ENCODE results near the gene EIF4G2. TPM values are rescaled to one million over a fixed set of nuclear protein-coding genes. Genes with fewer than 3 reads are reported as not detected.

EIF4G2 gene
- total RNA-seq, 1 donor from 2014 or later, result 1,220 TPM

GRCh38 chr11:10807493-10808234, 1.1 kb downstream of the EIF4G2 start:
- no peaks in the 10 kb centered on the region for H3K27me3 Mint-ChIP-seq (ENCODE audit: low read depth)
- no peak for TF ChIP-seq CTCF (IDR thresholded peaks at IDR 0.05; ENCODE audit: unreplicated experiment)
- H3K4me1 Mint-ChIP-seq, result peaks cover 48% of the 10 kb centered on the region
- H3K36me3 Mint-ChIP-seq, result peaks cover 38% of the 10 kb centered on the region
- H3K27ac Mint-ChIP-seq, result peak overlapping the region; percentile 99
- H3K9me3 Mint-ChIP-seq, result no peaks in the 10 kb centered on the region
- peak overlapping the region; percentile 96 for H3K4me3 Mint-ChIP-seq
- peak; percentile 27 to 55 for DNase-seq (ENCODE audit: low spot score in 2 of 2, unreplicated experiment in 2 of 2)

- Mint-ChIP-seq H3K36me3 (peaks cover 48% of the 10 kb centered on the region), H3K4me3 (peak overlapping the region; percentile 96), H3K27ac (peak overlapping the region; percentile 99), H3K4me1 (peaks cover 58% of the 10 kb centered on the region), H3K9me3 (no peaks in the 10 kb centered on the region), H3K27me3 (ENCODE audit: low read depth) (no peaks in the 10 kb centered on the region)
- DNase-seq (ENCODE audit: low spot score in 2 of 2, unreplicated experiment in 2 of 2), result no peak
- TF ChIP-seq CTCF (IDR thresholded peaks at IDR 0.05; ENCODE audit: unreplicated experiment), result no peak
These were observed 2.5 kb downstream of the EIF4G2 start for GRCh38 chr11:10806206-10806605.

GRCh38 chr11:10805741-10806140, 3.0 kb downstream of the EIF4G2 start:
- Mint-ChIP-seq H3K9me3 (no peaks in the 10 kb centered on the region), H3K4me1 (peaks cover 62% of the 10 kb centered on the region), H3K4me3 (peak overlapping the region; percentile 96), H3K27ac (peak overlapping the region; percentile 99), H3K36me3 (peaks cover 53% of the 10 kb centered on the region), H3K27me3 (ENCODE audit: low read depth) (no peaks in the 10 kb centered on the region)
- DNase-seq (ENCODE audit: low spot score in 2 of 2, unreplicated experiment in 2 of 2), result no peak
- TF ChIP-seq CTCF (IDR thresholded peaks at IDR 0.05; ENCODE audit: unreplicated experiment), result no peak

GRCh38 chr11:10803676-10804075, 5.0 kb downstream of the EIF4G2 start:
- Mint-ChIP-seq H3K27ac (peak overlapping the region; percentile 37), H3K36me3 (peaks cover 71% of the 10 kb centered on the region), H3K27me3 (ENCODE audit: low read depth) (no peaks in the 10 kb centered on the region), H3K4me1 (peaks cover 66% of the 10 kb centered on the region), H3K4me3 (no peak overlapping the region), H3K9me3 (no peaks in the 10 kb centered on the region)
- TF ChIP-seq CTCF (IDR thresholded peaks at IDR 0.05; ENCODE audit: unreplicated experiment), result no peak
- DNase-seq (ENCODE audit: low spot score in 2 of 2, unreplicated experiment in 2 of 2), result no peak

- no peak for TF ChIP-seq CTCF (IDR thresholded peaks at IDR 0.05; ENCODE audit: unreplicated experiment)
- Mint-ChIP-seq H3K27me3 (ENCODE audit: low read depth) (no peaks in the 10 kb centered on the region), H3K9me3 (no peaks in the 10 kb centered on the region), H3K27ac (peak overlapping the region; percentile 69), H3K4me3 (no peak overlapping the region), H3K36me3 (peaks cover 63% of the 10 kb centered on the region), H3K4me1 (peaks cover 48% of the 10 kb centered on the region)
- DNase-seq (ENCODE audit: low spot score in 2 of 2, unreplicated experiment in 2 of 2), result no peak
These were observed 8.4 kb downstream of the EIF4G2 start for GRCh38 chr11:10800292-10800691.

All from mesothelial cell of epicardium (in vitro differentiated cells).